ENCODE results near the gene GBF1. TPM values are rescaled to one million over a fixed set of nuclear protein-coding genes. Genes with fewer than 3 reads are reported as not detected.

GBF1 gene
- total and polyA plus RNA-seq, 10 of the 15 experiments (the other 5 are each of a cell fraction or from before 2014, with no cell fraction given) = 0.82 to 42.0 (median 21.8) TPM

DNA sequence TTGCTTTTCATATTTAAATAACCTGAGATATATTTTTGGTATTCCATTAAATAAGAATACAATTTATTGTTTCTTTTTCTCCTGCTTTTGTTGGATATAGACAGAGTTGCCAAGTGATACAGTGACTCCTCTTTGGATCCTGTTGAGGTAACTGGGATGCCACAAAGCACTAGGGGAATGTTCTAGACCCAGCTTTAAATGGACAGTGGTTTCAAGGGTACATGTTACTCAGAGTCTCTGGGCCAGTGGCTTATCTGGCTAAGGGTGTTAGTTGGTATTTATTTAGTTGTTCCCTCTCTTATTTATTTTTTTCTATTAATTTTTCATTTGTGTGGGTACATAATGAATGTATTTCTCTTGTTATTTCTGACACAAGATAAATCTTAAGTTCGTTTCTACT, 9.1 kb downstream of the GBF1 start (continued):
- TF ChIP-seq, protein P1, sequence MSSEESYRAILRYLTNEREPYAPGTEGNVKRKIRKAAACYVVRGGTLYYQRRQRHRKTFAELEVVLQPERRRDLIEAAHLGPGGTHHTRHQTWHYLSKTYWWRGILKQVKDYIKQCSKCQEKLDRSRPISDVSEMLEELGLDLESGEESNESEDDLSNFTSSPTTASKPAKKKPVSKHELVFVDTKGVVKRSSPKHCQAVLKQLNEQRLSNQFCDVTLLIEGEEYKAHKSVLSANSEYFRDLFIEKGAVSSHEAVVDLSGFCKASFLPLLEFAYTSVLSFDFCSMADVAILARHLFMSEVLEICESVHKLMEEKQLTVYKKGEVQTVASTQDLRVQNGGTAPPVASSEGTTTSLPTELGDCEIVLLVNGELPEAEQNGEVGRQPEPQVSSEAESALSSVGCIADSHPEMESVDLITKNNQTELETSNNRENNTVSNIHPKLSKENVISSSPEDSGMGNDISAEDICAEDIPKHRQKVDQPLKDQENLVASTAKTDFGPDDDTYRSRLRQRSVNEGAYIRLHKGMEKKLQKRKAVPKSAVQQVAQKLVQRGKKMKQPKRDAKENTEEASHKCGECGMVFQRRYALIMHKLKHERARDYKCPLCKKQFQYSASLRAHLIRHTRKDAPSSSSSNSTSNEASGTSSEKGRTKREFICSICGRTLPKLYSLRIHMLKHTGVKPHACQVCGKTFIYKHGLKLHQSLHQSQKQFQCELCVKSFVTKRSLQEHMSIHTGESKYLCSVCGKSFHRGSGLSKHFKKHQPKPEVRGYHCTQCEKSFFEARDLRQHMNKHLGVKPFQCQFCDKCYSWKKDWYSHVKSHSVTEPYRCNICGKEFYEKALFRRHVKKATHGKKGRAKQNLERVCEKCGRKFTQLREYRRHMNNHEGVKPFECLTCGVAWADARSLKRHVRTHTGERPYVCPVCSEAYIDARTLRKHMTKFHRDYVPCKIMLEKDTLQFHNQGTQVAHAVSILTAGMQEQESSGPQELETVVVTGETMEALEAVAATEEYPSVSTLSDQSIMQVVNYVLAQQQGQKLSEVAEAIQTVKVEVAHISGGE (CRISPR knock-in tag; IDR thresholded peaks at IDR 0.05) = no peak
- TF ChIP-seq ZNF274 (IDR thresholded peaks at IDR 0.05; ENCODE audit: insufficient read depth, insufficient read length) (no peak), CHD1 (IDR thresholded peaks at IDR 0.05; ENCODE audit: low read depth, low read length) (no peak)

DNA sequence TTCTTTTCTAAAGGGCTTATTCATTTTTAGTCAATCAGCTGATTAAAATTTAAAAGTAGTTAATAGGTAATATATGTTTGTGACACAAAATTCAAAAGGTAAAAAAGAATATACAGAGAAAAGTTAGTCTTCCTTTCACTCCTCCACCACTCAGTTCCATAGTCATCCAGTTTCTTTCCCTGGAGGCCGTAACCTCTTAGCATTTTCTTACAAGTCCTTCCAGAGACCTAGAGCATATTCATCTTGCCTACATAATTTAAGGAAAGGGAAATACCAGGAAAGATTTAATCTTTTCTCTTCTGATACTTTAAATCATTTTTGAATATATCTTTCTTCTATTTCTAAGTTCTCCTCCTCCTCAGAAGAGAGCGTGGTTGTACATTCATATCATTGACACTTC, 10.1 kb downstream of the GBF1 start:
- POLR2A ChIA-PET = interaction anchor here (1.5 kb wide), 1 partner anchor 11 kb away, joined by 4 read pairs; no protein-coding TSS in a partner anchor
- no peak overlapping the region for H3K4me3 ChIP-seq
- SMC1A ChIA-PET (ENCODE audit: uncharacterized antibody, unreplicated experiment) = interaction anchor here (1.4 to 5.5 kb wide), 2 partner anchors 12 to 97 kb away, joined by 3 to 18 read pairs; no protein-coding TSS in a partner anchor
- RAD21 ChIA-PET (ENCODE audit: unreplicated experiment) = no interaction called here
- peaks cover 47% of the 10 kb centered on the region for H3K79me2 ChIP-seq (ENCODE audit: control insufficient read depth, insufficient read depth, low read length)
- 0 out of 2 replicates have a peak, but pooled peaks cover 4% of the 10 kb centered on the region for H3K4me1 ChIP-seq (ENCODE audit: control insufficient read depth, insufficient read depth, low read length)
- H3K4me2 ChIP-seq (ENCODE audit: control insufficient read depth, insufficient read depth) = no peak overlapping the region
- H3K27ac ChIP-seq (ENCODE audit: control insufficient read depth, insufficient read depth) = no peak overlapping the region
- BruUV-seq (replicated peaks) = no TSS peak
- no peaks in the 10 kb centered on the region; the same call in 2 of the 3 replicates for H3K9me3 ChIP-seq (replicated peaks; ENCODE audit: control insufficient read depth, insufficient read depth, low read length)
- 90% methylated on average over 2 of the region's 2 CpGs for WGBS (ENCODE audit: insufficient coverage, insufficient replicate concordance, low lambda C conversion rate, missing lambda C conversion rate)
- H3K9ac ChIP-seq (ENCODE audit: control insufficient read depth, insufficient read depth, low read length) = no peak overlapping the region
- no peaks in the 10 kb centered on the region for H4K20me1 ChIP-seq (ENCODE audit: control insufficient read depth, insufficient read depth)
- no peak for DNase-seq (ENCODE audit: low read depth, low spot score)
- peaks cover 0 to 8% of the 10 kb centered on the region in 2 experiments; a peak in 2 of 4 replicates for H3K36me3 ChIP-seq (ENCODE audit: control insufficient read depth in 2 of 2, insufficient read depth in 2 of 2, low read length in 1 of 2)
- ATAC-seq = no peak
- CTCF ChIA-PET = no interaction called here
- H2AFZ ChIP-seq (ENCODE audit: control insufficient read depth, low read depth, low read length) = no peak overlapping the region
- TF ChIP-seq POLR2AphosphoS5 (IDR thresholded peaks at IDR 0.05; ENCODE audit: low read length) (no peak), BRCA1 (IDR thresholded peaks at IDR 0.05; ENCODE audit: low read depth, low read length) (no peak), ATF7 (IDR thresholded peaks at IDR 0.05; ENCODE audit: low read depth) (no peak)
- TF ChIP-seq, protein P2, sequence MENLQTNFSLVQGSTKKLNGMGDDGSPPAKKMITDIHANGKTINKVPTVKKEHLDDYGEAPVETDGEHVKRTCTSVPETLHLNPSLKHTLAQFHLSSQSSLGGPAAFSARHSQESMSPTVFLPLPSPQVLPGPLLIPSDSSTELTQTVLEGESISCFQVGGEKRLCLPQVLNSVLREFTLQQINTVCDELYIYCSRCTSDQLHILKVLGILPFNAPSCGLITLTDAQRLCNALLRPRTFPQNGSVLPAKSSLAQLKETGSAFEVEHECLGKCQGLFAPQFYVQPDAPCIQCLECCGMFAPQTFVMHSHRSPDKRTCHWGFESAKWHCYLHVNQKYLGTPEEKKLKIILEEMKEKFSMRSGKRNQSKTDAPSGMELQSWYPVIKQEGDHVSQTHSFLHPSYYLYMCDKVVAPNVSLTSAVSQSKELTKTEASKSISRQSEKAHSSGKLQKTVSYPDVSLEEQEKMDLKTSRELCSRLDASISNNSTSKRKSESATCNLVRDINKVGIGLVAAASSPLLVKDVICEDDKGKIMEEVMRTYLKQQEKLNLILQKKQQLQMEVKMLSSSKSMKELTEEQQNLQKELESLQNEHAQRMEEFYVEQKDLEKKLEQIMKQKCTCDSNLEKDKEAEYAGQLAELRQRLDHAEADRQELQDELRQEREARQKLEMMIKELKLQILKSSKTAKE (IDR thresholded peaks at IDR 0.05; ENCODE audit: low read depth, poor library complexity, severe bottlenecking) = no peak
- no peak for FAIRE-seq
- in situ Hi-C loops (cut with MboI) = no loop called here
- no peaks in the 10 kb centered on the region for H3K27me3 ChIP-seq (replicated peaks in 1 of 2; ENCODE audit: control insufficient read depth in 2 of 2, insufficient read depth in 2 of 2, low read length in 1 of 2)
- intact Hi-C loops (cut with micrococcal nuclease; ENCODE audit: unreplicated experiment) = no loop called here

All from GM12878 (cell line).